Natural killer cell treated with Interleukin-12 subunit alpha and Interleukin-12 subunit beta and Interleukin-15 and Interleukin-18, amount 100 ng/mL, for 72 hours (primary cell): Measurements from ENCODE around the gene KIR3DL1. TPM values are rescaled to one million over a fixed set of nuclear protein-coding genes. Genes with fewer than 3 reads are reported as not detected.
"Not testable (repeated sequence)": the region's sequence is repeated elsewhere in the genome, so short reads cannot be mapped to it uniquely, and the experiment has no call there.

Experiments used
- ATAC-seq, 2 donors: fragments of 150-1000 bp; cut with Tn5 transposase in 1 of 2; sonication (Bioruptor Pico), chemical (Tn5 transposase) in 1 of 2; 2 replicates each; pipeline ENCODE4 v1.10.0; 2021
- DNase-seq: peaks from one replicate; pipeline ENCODE4 v3.0.0; 2022; ENCODE audit warnings: low spot score
- H3K27ac Mint-ChIP-seq, 2 donors: 1 replicate in 1 of 2; 2 replicates in 1 of 2; pipeline ENCODE4 v1.8.0; 2022; ENCODE audit warnings: mixed read lengths in 2 of 2, mild to moderate bottlenecking in 1 of 2, moderate library complexity in 1 of 2
- H3K27me3 Mint-ChIP-seq, 2 donors: 1 replicate in 1 of 2; 2 replicates in 1 of 2; pipeline ENCODE4 v1.8.0; 2022; ENCODE audit warnings: mixed read lengths in 2 of 2
- H3K36me3 Mint-ChIP-seq: one replicate; pipeline ENCODE4 v1.8.0; 2022; ENCODE audit warnings: mixed read lengths
- H3K4me1 Mint-ChIP-seq, 2 donors: 1 replicate in 1 of 2; 2 replicates in 1 of 2; pipeline ENCODE4 v1.8.0; 2022; ENCODE audit warnings: low read depth in 2 of 2, mixed read lengths in 2 of 2, mild to moderate bottlenecking in 1 of 2
- H3K4me3 Mint-ChIP-seq: one replicate; pipeline ENCODE4 v1.8.0; 2022; ENCODE audit warnings: mixed read lengths
- H3K9me3 Mint-ChIP-seq: 2 replicates; pipeline ENCODE4 v1.8.0; 2022; ENCODE audit warnings: mixed read lengths
- total RNA-seq, 2 donors: library from RNA; stranded (reverse); gene quantifications; one replicate each; pipeline ENCODE4 v1.2.3, GENCODE V29; 2022

The KIR3DL1 gene
- 10 to 100 TPM; 27.4 to 31.2 TPM for total RNA-seq

DNA sequence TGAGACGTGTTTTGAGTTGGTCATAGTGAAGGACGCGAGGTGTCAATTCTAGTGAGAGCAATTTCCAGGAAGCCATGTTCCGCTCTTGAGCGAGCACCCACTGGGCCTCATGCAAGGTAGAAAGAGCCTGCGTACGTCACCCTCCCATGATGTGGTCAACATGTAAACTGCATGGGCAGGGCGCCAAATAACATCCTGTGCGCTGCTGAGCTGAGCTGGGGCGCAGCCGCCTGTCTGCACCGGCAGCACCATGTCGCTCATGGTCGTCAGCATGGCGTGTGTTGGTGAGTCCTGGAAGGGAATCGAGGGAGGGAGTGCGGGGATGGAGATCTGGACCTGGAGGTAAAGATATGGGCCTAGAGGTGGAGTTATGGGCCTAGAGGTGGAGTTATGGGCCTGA, at the start of gene KIR3DL1:
KIR3DL1 (plus strand) TSS at position 218 of the 400 bp plus-strand sequence.
- H3K27ac Mint-ChIP-seq = peak within 1 kb of the TSS; percentile 92 to 95
- H3K27me3 Mint-ChIP-seq, H3K9me3 Mint-ChIP-seq, H3K36me3 Mint-ChIP-seq, DNase-seq: not testable (repeated sequence)
- ATAC-seq = peak in 1 of 2 donors; percentile 40
- H3K4me3 Mint-ChIP-seq = peak within 1 kb of the TSS; percentile 87
- H3K4me1 Mint-ChIP-seq = peaks cover 45 to 48% of the 10 kb centered on the region in 2 donors

DNA sequence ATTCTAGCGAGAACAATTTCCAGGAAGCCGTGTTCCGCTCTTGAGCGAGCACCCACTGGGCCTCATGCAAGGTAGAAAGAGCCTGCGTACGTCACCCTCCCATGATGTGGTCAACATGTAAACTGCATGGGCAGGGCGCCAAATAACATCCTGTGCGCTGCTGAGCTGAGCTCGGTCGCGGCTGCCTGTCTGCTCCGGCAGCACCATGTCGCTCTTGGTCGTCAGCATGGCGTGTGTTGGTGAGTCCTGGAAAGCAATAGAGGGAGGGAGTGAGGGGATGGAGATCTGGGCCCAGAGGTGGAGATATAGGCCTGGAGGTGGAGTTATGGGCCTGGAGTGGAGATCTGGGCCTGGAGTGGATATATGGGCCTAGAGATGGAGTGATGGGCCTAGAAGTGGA, 46.6 kb upstream of the KIR3DL1 start, which contains the start of gene KIR2DL1:
KIR2DL1 (plus strand) TSS at position 148 of the 400 bp plus-strand sequence; CDS start at position 206, 58 bp downstream.
- Mint-ChIP-seq H3K27ac (peak within 1 kb of the TSS; percentile 83 to 90), H3K4me1 (peaks cover 39 to 40% of the 10 kb centered on the region in 2 donors), H3K4me3 (peak within 1 kb of the TSS; percentile 74)
- not testable (repeated sequence) for ATAC-seq, H3K9me3 Mint-ChIP-seq, H3K36me3 Mint-ChIP-seq, H3K27me3 Mint-ChIP-seq, DNase-seq

DNA sequence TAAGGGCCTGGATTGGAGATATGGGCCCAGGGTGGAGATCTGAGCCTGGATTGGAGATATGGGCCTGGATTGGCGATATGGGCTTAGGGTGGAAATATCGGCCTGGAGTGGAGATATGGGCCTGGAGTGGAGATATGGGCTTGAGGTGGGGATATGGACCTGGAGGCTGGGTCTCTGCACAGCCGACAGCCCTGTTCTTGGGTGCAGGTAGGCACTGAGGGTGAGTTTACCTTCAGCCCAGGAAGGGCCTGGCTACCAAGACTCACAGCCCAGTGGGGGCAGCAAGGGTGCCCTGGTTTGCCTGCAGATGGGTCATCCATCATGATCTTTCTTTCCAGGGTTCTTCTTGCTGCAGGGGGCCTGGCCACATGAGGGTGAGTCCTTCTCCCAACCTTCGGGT, 45.8 kb upstream of the KIR3DL1 start:
- not testable (repeated sequence) for H3K9me3 Mint-ChIP-seq, H3K27me3 Mint-ChIP-seq, H3K36me3 Mint-ChIP-seq, DNase-seq
- H3K27ac Mint-ChIP-seq = peak overlapping the region; percentile 83 to 90
- peak overlapping the region; percentile 74 for H3K4me3 Mint-ChIP-seq
- peaks cover 42 to 43% of the 10 kb centered on the region in 2 donors for H3K4me1 Mint-ChIP-seq
- peak in 1 of 2 donors; percentile 63 for ATAC-seq

DNA sequence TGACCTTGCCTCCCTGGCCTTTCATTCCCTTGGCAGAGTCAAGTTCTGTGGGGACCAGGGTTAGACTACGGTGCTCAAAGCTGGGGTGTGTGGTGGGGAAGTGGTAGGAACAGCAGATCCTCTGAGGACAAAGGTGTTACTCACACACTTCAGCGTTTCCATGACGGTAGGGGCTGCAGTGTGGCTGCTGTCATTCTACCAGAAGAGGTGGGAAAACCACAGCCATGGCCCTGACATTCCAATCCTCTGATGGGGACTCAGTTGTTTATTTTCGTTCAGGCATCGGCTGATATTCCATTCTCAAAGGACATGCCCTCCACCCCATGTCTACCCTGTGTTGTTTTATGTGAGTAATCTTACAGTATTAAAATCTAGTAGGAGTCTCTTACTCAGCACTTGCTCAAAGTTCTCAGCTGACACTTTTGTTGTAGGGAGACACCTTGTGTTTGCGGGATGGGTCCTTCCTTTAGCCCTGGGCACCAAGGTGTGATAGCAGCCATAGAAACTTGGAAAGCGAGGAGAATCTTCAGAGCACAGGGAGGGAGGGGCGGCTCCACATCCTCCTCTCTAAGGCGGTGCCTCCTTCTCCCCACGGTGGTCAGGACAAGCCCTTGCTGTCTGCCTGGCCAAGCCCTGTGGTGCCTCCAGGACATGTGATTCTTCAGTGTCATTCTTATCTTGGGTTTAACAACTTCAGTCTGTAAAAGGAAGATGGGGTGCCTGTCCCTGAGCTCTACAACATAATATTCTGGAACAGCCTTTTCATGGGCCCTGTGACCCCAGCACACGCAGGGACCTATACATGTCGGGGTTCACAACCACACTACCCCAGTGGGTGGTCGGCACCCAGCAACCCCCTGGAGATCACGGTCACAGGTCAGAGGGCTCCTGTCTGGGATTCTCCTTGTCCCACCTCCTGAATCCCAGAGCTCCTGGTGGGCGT, 45.0 kb upstream of the KIR3DL1 start:
- Mint-ChIP-seq H3K4me1 (peaks cover 42 to 43% of the 10 kb centered on the region in 2 donors), H3K4me3 (peak overlapping the region; percentile 46), H3K27ac (peak overlapping the region in 1 of 2 donors; percentile 90)
- peak; percentile 86 to 88 for ATAC-seq
- H3K36me3 Mint-ChIP-seq, H3K27me3 Mint-ChIP-seq, H3K9me3 Mint-ChIP-seq, DNase-seq: not testable (repeated sequence)

DNA sequence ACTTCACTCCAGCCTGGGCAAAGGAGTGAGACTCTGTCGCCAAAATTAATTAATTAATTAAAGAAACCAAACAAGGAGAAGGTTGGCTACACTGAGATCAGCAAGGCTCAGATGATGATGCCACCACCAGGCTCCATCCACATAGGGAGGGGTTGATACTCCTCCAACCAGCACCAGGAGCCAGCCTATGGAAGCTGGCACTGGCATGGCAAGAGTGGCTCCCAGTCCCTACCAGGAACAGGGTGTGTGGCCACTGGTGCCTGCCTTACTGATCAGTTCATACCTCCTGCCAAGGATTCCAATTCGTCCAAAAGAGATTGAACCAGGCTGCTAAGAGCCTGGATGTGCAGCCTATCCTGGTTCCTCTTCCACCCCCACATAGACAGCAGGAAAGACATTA, 43.6 kb upstream of the KIR3DL1 start:
- peaks cover 40 to 42% of the 10 kb centered on the region in 2 donors for H3K4me1 Mint-ChIP-seq
- DNase-seq, H3K9me3 Mint-ChIP-seq, ATAC-seq, H3K4me3 Mint-ChIP-seq, H3K36me3 Mint-ChIP-seq, H3K27me3 Mint-ChIP-seq: not testable (repeated sequence)
- H3K27ac Mint-ChIP-seq = peak overlapping the region in 1 of 2 donors; percentile 26

DNA sequence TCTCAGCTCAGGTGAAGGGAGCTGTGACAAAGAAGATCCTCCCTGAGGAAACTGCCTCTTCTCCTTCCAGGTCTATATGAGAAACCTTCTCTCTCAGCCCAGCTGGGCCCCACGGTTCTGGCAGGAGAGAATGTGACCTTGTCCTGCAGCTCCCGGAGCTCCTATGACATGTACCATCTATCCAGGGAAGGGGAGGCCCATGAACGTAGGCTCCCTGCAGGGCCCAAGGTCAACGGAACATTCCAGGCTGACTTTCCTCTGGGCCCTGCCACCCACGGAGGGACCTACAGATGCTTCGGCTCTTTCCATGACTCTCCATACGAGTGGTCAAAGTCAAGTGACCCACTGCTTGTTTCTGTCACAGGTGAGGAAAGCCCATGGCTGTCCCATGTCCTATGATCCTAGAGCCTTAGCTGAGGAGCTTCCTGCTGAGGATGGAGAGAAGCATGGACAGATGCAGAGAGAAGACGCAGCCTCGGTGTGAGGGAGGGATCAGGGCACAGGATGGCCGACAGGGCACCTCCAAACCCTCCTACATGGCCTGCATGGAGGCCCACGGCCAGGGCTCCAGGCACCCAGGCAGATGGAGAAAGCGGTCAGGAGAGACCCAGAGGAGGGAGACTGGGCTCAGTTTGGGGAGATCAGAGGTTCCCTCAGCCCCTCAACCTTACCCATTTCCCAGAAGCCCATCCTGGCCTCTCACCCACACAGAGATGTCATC, 41.0 kb upstream of the KIR3DL1 start:
- not testable (repeated sequence) for H3K27ac Mint-ChIP-seq, H3K4me3 Mint-ChIP-seq, H3K9me3 Mint-ChIP-seq, DNase-seq, H3K36me3 Mint-ChIP-seq, ATAC-seq
- Mint-ChIP-seq H3K4me1 (peaks cover 30 to 31% of the 10 kb centered on the region in 2 donors), H3K27me3 (peaks cover 6 to 11% of the 10 kb centered on the region in 2 donors)

DNA sequence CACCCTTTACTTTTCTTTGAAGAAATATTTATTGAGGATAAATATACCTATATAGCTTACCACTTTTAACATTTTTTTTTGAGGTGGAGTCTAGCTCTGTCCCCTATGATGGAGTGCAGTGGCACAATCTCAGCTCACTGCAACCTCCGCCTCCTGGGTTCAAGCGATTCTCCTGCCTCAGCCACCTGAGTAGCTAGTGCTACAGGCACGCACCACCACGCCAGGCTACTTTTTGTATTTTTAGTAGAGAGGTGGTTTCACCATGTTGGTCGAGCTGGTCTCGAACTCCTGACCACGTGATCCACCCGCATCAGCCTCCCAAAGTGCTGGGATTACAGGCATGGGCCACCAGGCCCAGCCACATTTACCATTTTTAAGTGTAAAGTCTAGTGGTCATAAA, 40.4 kb upstream of the KIR3DL1 start:
- H3K4me3 Mint-ChIP-seq, H3K36me3 Mint-ChIP-seq, ATAC-seq, DNase-seq, H3K9me3 Mint-ChIP-seq, H3K27ac Mint-ChIP-seq: not testable (repeated sequence)
- Mint-ChIP-seq H3K4me1 (peaks cover 24 to 25% of the 10 kb centered on the region in 2 donors), H3K27me3 (peaks cover 6 to 13% of the 10 kb centered on the region in 2 donors)

DNA sequence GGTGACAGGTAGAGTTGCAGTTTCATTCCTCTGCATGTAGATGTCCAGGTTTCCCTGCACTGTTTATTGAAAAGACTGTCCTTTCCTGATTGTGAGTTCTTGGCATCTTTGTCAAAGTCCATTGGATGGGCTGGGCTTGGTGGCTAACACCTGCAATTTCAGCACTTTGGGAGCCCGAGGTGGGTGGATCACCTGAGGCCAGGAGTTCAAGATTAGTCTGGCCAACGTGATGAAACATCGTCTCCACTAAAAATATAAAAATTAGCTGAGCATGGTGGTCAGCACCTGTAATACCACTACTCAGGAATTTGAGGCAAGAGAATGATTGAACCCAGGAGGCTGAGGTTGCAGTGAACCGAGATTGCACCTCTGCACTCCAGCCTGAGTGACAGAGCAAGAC, 38.4 kb upstream of the KIR3DL1 start:
- H3K4me1 Mint-ChIP-seq = peaks cover 9 to 14% of the 10 kb centered on the region in 2 donors
- not testable (repeated sequence) for H3K9me3 Mint-ChIP-seq, H3K4me3 Mint-ChIP-seq, ATAC-seq, DNase-seq, H3K36me3 Mint-ChIP-seq, H3K27ac Mint-ChIP-seq
- H3K27me3 Mint-ChIP-seq = peaks cover 6 to 11% of the 10 kb centered on the region in 2 donors

DNA sequence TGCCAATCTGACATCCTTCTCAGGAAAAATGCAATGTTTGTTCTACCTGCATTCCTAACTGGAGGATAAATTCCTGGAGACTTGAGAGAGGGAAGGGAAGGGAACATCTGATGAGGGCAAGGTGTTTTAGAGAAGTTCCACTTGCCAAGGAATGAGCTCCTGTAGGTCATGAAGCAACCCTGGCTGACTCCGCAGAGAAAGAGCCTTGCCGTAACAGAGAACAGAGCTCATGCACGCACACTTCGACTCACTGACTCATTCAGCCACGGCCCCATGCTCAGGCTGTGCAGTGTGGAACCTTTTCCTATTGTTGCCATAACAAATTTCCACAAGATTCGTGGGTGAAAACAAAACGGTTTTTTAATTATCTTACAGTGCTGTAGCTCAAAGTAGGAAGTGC, 37.4 kb upstream of the KIR3DL1 start:
- not testable (repeated sequence) for H3K27me3 Mint-ChIP-seq, ATAC-seq, H3K4me1 Mint-ChIP-seq, H3K36me3 Mint-ChIP-seq, H3K4me3 Mint-ChIP-seq, DNase-seq, H3K27ac Mint-ChIP-seq, H3K9me3 Mint-ChIP-seq

DNA sequence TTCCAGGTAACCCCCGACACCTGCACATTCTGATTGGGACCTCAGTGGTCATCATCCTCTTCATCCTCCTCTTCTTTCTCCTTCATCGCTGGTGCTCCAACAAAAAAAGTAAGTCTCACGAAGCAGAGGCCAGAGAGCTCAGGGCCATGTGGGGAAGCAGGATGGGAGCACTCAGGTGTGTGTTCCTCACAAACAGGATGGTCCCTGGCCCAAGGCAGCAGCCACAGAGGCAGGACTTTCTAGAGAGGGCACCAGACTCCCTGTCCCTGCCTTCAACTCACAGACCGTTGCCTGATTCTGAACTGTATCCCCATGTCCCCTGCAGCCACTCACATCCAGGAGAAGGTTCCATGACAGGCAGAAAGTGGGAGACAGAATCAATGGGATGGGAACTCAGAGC, 33.4 kb upstream of the KIR3DL1 start:
- not testable (repeated sequence) for H3K27ac Mint-ChIP-seq, H3K27me3 Mint-ChIP-seq, H3K36me3 Mint-ChIP-seq, ATAC-seq, H3K4me3 Mint-ChIP-seq, H3K9me3 Mint-ChIP-seq, DNase-seq
- peaks cover 0 to 13% of the 10 kb centered on the region in 2 donors for H3K4me1 Mint-ChIP-seq

DNA sequence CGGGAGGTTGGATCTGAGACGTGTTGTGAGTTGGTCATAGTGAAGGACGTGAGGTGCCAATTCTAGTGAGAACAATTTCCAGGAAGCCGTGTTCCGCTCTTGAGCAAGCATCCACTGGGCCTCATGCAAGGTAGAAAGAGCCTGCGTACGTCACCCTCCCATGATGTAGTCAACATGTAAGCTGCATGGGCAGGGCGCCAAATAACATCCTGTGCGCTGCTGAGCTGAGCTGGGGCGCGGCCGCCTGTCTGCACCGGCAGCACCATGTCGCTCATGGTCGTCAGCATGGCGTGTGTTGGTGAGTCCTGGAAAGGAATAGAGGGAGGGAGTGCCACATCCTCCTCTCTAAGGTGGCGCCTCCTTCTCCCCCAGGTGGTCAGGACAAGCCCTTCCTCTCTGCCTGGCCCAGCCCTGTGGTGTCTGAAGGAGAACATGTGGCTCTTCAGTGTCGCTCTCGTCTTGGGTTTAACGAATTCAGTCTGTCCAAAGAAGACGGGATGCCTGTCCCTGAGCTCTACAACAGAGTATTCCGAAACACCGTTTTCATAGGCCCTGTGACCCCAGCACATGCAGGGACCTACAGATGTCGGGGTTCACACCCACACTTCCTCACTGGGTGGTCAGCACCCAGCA, 30.1 kb upstream of the KIR3DL1 start:
- H3K4me3 Mint-ChIP-seq, H3K36me3 Mint-ChIP-seq, H3K27me3 Mint-ChIP-seq, H3K9me3 Mint-ChIP-seq, ATAC-seq, DNase-seq: not testable (repeated sequence)
- H3K27ac Mint-ChIP-seq = peak overlapping the region in 1 of 2 donors; percentile 52
- H3K4me1 Mint-ChIP-seq = peaks cover 11 to 19% of the 10 kb centered on the region in 2 donors

DNA sequence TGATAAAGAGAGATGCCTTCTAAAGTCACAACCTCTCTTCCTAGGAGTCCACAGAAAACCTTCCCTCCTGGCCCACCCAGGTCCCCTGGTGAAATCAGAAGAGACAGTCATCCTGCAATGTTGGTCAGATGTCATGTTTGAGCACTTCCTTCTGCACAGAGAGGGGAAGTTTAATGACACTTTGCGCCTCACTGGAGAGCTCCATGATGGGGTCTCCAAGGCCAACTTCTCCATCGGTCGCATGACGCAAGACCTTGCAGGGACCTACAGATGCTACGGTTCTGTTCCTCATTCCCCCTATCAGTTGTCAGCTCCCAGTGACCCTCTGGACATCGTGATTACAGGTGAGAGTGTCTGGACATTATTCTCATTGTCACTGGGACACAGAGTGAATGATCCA, 28.1 kb upstream of the KIR3DL1 start:
- not testable (repeated sequence) for H3K9me3 Mint-ChIP-seq, H3K27ac Mint-ChIP-seq, H3K27me3 Mint-ChIP-seq, H3K4me3 Mint-ChIP-seq, ATAC-seq, DNase-seq, H3K36me3 Mint-ChIP-seq
- H3K4me1 Mint-ChIP-seq = peaks cover 15 to 23% of the 10 kb centered on the region in 2 donors

DNA sequence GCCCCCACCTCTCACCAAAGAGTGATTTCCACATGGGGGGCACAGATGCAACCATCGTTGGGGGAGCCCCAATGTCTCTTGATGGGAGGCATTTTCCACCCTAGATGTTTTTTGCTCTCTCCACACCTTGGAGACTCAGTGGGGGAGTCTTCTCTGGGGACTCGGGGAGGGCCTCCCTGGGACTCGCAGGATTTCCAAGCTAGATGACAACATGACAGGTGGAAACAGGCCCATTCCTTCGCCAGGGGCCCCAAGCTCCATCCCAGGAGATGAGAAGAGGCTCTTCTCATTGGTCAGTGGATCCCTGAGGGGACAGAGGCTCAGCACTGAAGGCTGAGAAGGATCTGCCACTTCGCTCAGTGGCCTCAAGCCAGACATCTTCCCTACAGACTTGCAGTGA, 25.6 kb upstream of the KIR3DL1 start:
- Mint-ChIP-seq H3K36me3 (no peaks in the 10 kb centered on the region), H3K4me1 (peaks cover 15 to 23% of the 10 kb centered on the region in 2 donors), H3K9me3 (no peaks in the 10 kb centered on the region), H3K4me3 (no peak overlapping the region), H3K27ac (no peak overlapping the region), H3K27me3 (no peaks in the 10 kb centered on the region)
- ATAC-seq (no peak), DNase-seq (no peak)
